BE2C (cell line): Measurements from ENCODE around the gene KCNG4.

Experiments
- DNase-seq: peaks from one replicate; pipeline ENCODE4 v3.0.0-alpha.2; 2020
- H3K27me3 ChIP-seq: fragments of 250-450 bp; sonication (Bioruptor Pico); 2 replicates; pipeline ENCODE4 v1.5.1; 2020; ENCODE audit warnings: mild to moderate bottlenecking
- H3K36me3 ChIP-seq: fragments of 250-450 bp; sonication (Bioruptor Pico); 2 replicates; pipeline ENCODE4 v1.5.1; 2020; ENCODE audit warnings: mild to moderate bottlenecking
- H3K4me1 ChIP-seq: fragments of 250-450 bp; sonication (Bioruptor Pico); 2 replicates; pipeline ENCODE4 v1.5.1; 2020
- H3K4me3 ChIP-seq: 2 replicates; pipeline ENCODE4 v1.5.1; 2011; ENCODE audit warnings: low read depth, low read length
- H3K9me3 ChIP-seq: fragments of 250-450 bp; sonication (Bioruptor Pico); 2 replicates; pipeline ENCODE4 v1.5.1; 2020
- TF ChIP-seq, protein P1 (sequence below): IDR thresholded peaks from 2 replicates; pipeline ENCODE4 v1.5.1; 2012; ENCODE audit warnings: mild to moderate bottlenecking, low read depth, low read length

KCNG4 gene

DNA sequence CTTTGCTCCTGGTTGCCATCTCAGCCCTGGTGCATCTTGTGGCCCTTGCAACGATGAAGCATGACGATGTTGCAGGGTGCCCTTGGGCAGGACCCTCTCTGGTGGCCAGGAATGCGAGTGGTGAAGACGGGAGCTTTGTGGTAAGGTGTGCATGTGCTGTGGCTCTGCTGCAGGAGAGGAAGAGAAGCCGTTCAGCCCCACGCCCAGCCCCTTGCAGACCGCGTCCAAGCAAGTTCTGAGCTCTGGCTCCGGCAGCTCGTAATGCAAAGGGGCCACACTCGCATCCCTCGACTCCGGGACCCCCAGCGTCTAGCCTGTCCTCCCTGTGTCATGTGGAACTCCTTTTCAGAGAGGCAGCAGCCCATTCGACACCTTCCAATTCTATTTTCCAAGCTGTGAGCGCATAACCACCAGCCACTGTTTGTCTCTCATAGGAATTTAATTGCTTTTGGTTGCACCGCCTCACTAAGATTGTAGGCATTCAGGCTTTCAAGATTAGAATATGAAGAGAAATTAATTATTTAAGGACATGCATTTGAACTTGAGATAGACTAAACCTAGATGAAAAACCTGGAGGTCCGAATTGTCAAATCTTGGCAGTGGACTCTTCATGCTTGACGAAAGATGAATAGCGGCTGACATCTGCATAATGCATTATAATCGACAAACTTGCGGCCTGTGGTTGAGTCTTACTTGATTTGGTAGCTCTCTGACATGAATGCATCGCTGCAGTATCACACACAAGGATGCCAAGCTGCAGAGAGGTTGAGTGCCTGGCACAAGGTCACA, 21.1 kb upstream of the KCNG4 start:
- TF ChIP-seq, protein P1, sequence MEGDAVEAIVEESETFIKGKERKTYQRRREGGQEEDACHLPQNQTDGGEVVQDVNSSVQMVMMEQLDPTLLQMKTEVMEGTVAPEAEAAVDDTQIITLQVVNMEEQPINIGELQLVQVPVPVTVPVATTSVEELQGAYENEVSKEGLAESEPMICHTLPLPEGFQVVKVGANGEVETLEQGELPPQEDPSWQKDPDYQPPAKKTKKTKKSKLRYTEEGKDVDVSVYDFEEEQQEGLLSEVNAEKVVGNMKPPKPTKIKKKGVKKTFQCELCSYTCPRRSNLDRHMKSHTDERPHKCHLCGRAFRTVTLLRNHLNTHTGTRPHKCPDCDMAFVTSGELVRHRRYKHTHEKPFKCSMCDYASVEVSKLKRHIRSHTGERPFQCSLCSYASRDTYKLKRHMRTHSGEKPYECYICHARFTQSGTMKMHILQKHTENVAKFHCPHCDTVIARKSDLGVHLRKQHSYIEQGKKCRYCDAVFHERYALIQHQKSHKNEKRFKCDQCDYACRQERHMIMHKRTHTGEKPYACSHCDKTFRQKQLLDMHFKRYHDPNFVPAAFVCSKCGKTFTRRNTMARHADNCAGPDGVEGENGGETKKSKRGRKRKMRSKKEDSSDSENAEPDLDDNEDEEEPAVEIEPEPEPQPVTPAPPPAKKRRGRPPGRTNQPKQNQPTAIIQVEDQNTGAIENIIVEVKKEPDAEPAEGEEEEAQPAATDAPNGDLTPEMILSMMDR = no peak
- Histone ChIP-seq H3K4me1 (no peaks in the 10 kb centered on the region), H3K4me3 (no peak overlapping the region), H3K36me3 (no peaks in the 10 kb centered on the region), H3K9me3 (no peaks in the 10 kb centered on the region), H3K27me3 (no peaks in the 10 kb centered on the region)
- DNase-seq = no peak

DNA sequence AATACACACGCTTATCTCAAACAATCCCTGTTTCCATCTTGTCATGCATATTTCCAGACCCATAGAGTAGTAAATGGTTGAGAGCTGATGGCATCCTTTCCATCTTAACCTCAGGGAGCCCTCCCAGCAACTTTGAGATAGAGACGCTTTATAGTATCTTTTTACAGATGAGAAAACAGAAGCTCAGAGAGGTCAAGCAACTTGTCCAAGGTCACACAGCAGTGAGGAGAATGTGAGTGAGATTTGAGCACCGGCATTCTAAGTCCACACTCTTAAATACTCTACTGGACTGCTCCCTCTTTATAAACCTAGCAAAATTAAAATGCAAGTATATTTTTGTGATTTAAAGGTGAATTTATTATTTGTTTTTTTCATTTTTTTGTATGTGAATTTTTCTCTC, 19.9 kb upstream of the KCNG4 start:
- no peaks in the 10 kb centered on the region for H3K36me3 ChIP-seq
- no peaks in the 10 kb centered on the region for H3K9me3 ChIP-seq
- H3K27me3 ChIP-seq = no peaks in the 10 kb centered on the region
- no peak for DNase-seq
- H3K4me1 ChIP-seq = no peaks in the 10 kb centered on the region
- H3K4me3 ChIP-seq = no peak overlapping the region
- TF ChIP-seq, protein P1 = no peak

DNA sequence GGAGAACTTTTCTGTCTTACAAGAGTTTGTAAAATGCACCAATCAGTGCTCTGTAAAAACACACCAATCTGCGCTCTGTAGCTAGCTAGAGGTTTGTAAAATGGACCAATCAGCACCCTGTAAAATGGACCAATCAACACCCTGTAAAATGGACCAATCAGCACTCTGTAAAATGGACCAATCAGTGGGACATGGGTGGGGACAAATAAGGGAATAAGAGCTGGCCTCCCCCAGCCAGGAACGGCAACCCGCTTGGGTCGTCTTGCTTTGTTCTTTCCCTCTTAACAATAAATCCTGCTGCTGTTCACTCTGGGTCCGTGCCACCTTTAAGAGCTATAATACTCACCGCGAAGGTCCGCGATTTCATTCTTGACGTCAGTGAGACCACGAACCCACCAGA, 18.5 kb upstream of the KCNG4 start:
- Histone ChIP-seq H3K36me3 (no peaks in the 10 kb centered on the region), H3K4me1 (no peaks in the 10 kb centered on the region), H3K27me3 (no peaks in the 10 kb centered on the region), H3K9me3 (no peaks in the 10 kb centered on the region), H3K4me3 (no peak overlapping the region)
- TF ChIP-seq, protein P1 = no peak
- DNase-seq = no peak

DNA sequence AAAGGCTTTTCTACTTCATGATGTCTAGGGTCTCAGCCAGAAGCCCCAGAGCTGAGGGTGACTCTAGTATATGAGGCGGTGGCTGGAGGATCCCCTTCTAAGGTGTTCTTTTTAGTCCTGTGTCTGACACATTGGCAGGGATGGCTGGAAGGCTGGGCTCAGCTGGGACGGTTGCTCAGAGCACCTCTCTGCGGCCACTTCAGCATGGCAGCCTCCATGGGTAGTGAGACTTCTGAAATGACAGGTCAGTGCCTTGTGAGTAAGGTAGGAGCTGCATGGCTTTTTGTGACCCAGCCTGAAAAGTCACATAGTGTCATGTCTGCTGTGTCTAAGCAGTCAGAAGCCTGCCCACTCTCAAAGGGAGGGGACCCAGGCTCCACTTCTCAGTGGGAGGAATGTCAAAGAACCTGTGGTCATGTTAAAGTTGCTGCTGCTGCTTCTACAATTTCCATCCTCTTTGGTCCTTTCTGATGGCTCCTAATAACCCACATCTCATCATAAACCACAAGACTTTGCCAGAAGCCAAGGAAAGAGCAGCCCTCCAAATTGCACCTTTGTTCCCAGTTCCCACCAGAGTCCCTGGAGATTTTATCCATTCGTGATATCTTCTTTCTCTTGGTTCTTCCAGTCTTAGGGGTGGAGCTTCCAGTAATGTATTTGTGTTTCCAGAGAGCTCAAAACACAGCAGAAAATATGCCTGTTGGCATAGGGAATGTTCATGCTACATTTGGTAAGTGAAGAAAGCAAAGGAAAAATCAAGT, 15.4 kb upstream of the KCNG4 start:
- H3K4me3 ChIP-seq = no peak overlapping the region
- H3K36me3 ChIP-seq = no peaks in the 10 kb centered on the region
- DNase-seq = no peak
- H3K9me3 ChIP-seq = no peaks in the 10 kb centered on the region
- H3K4me1 ChIP-seq = no peaks in the 10 kb centered on the region
- no peaks in the 10 kb centered on the region for H3K27me3 ChIP-seq
- TF ChIP-seq, protein P1 = no peak

DNA sequence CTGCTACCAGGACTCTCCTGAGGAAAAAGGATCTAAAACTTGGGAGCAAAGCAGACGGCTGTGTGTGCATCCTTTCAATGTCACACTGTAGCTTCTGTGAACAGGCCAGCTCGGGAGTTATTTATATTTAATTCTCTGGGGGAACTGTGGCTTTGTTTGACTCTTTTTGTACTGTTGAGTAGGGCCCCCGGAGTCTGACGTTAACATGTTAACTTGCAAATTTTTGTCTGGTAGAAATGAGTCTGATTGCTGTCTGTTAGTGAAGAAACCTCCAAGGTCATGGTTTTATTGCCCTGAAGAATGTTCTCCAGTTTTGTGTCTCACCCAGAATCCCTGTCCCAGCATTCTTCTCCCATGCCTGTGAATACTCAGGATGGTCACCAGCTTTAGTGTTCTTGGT, 14.2 kb upstream of the KCNG4 start:
- Histone ChIP-seq H3K4me3 (no peak overlapping the region), H3K27me3 (no peaks in the 10 kb centered on the region), H3K4me1 (peaks cover 4% of the 10 kb centered on the region; the same call in 1 of the 2 replicates), H3K9me3 (no peaks in the 10 kb centered on the region), H3K36me3 (no peaks in the 10 kb centered on the region)
- no peak for DNase-seq
- TF ChIP-seq, protein P1 = no peak

DNA sequence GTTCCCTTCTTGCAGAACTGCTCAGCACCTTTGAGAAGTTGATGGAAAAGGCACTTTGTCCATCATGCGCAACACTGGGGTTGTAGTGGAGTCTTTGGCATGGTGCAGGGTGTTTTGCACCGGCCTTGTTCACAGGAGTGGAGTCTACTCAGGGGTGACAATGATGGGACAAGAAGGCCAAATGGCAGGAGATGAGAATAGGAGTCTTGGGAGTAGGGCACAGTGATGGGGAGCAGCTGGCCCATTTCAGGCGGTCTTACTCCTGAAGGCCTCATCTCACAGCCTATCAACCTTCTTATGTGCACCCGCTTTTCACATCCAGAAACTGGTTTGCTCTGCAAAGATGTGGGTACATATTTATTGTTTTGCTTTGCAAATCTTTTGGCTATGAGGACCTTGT, 13.4 kb upstream of the KCNG4 start:
- Histone ChIP-seq H3K27me3 (no peaks in the 10 kb centered on the region), H3K36me3 (no peaks in the 10 kb centered on the region), H3K4me1 (peaks cover 4% of the 10 kb centered on the region; the same call in 1 of the 2 replicates), H3K4me3 (no peak overlapping the region), H3K9me3 (no peaks in the 10 kb centered on the region)
- TF ChIP-seq, protein P1 = no peak
- DNase-seq = no peak
